ENCODE measurements around the gene ZNF804A.

DNA sequence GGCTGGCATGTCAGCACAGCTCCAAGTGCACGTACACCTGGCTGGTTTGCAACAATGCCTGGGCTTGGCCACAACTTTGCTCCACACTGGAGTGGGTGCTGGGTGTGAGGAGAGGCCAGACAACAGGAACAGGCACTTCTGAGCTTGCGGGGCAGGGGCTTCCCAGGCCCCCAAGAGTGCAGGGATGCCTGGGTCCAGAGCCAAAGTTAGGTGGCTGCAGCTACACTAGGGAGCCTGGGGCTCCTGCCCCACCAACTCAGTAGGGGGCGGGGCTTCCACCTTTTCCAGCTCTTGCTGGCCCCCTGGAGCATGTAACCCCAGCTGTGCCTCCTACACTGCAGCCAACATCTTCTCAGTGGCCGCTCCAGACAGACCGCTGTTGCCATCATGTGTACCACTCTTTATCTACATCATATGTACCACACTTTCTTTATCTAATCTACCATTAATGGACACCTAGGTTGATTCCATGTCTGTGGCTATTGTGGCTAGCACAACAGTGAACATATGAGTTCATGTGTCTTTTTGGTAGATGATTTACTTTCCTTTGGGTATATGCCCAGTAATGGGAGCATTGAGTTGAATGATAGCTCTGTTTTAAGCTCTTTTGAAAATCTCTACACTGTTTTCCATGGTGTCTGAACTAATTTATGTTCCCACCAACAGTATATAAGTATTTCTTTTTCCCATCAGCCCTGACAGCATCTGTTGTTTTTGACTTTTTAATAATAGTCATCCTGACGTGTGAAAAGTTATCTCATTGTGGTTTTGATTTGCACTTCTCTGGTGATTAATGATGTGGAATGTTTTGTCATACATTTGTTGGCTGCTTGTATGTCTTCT lies 87.9 kb downstream of the ZNF804A start:
- TF ChIP-seq, protein P1, sequence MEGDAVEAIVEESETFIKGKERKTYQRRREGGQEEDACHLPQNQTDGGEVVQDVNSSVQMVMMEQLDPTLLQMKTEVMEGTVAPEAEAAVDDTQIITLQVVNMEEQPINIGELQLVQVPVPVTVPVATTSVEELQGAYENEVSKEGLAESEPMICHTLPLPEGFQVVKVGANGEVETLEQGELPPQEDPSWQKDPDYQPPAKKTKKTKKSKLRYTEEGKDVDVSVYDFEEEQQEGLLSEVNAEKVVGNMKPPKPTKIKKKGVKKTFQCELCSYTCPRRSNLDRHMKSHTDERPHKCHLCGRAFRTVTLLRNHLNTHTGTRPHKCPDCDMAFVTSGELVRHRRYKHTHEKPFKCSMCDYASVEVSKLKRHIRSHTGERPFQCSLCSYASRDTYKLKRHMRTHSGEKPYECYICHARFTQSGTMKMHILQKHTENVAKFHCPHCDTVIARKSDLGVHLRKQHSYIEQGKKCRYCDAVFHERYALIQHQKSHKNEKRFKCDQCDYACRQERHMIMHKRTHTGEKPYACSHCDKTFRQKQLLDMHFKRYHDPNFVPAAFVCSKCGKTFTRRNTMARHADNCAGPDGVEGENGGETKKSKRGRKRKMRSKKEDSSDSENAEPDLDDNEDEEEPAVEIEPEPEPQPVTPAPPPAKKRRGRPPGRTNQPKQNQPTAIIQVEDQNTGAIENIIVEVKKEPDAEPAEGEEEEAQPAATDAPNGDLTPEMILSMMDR (IDR thresholded peaks at IDR 0.05; ENCODE audit: low read depth, low read length, poor library complexity, severe bottlenecking), result no peak
- TF ChIP-seq EZH2phosphoT487 (IDR thresholded peaks at IDR 0.05; ENCODE audit: borderline replicate concordance, low read length), result no peak
